Neural progenitor cell (in vitro differentiated cells): ENCODE results near the gene BAIAP2.

ENCODE experiments used
- CTCF ChIP-seq: fragments of 200-600 bp; sonication (generic); IDR thresholded peaks from 2 replicates; pipeline ENCODE4 v1.5.1; 2017; ENCODE audit warnings: antibody characterized with exemption, mild to moderate bottlenecking
- EZH2phosphoT487 ChIP-seq: fragments of 200-600 bp; sonication (generic); IDR thresholded peaks from 2 replicates; pipeline ENCODE4 v1.6.1; 2017; ENCODE audit warnings: antibody characterized with exemption

GRCh38 chr17:81026266-81027036, 8.5 kb upstream of the BAIAP2 start:
- TF ChIP-seq CTCF (no peak), EZH2phosphoT487 (no peak)
